ENCODE data around the gene SRBD1. TPM values are rescaled to one million over a fixed set of nuclear protein-coding genes. Genes with fewer than 3 reads are reported as not detected.

SRBD1 gene
- total RNA-seq, 1 experiment from 2014 or later: 19.8 TPM

- Histone ChIP-seq H3K4me3 (ENCODE audit: low read length) (no peak overlapping the region), H3K9me3 (ENCODE audit: low read length) (no peaks in the 10 kb centered on the region), H3F3A (ENCODE audit: low read length, unreplicated experiment) (no peaks in the 10 kb centered on the region), H3K9me2 (replicated peaks; ENCODE audit: low read length) (no peaks in the 10 kb centered on the region), H3K36me3 (ENCODE audit: low read depth, low read length) (no peaks in the 10 kb centered on the region), H3K4me1 (ENCODE audit: insufficient read depth, low read length) (peaks cover 7% of the 10 kb centered on the region), H3K9ac (ENCODE audit: low read length) (no peak overlapping the region), H3K27me3 (ENCODE audit: low read length) (no peaks in the 10 kb centered on the region), H4K20me1 (ENCODE audit: low read length) (no peaks in the 10 kb centered on the region), H3K79me2 (ENCODE audit: low read length) (no peaks in the 10 kb centered on the region), H3K4me2 (ENCODE audit: low read length) (no peak overlapping the region), H3K27ac (ENCODE audit: low read length) (no peak overlapping the region), H2AFZ (ENCODE audit: low read length) (no peak overlapping the region)
- ATAC-seq: no peak
- CTCF ChIA-PET: no interaction called here
- POLR2A ChIA-PET (ENCODE audit: unreplicated experiment): no interaction called here
- BruUV-seq (replicated peaks): no TSS peak
- TF ChIP-seq EZH2phosphoT487 (IDR thresholded peaks at IDR 0.05; ENCODE audit: borderline replicate concordance, low read length): no peak
- TF ChIP-seq EZH2 (IDR thresholded peaks at IDR 0.05; ENCODE audit: low read length, unreplicated experiment): no peak
- TF ChIP-seq CTCF (conservative IDR thresholded peaks at IDR 0.05; ENCODE audit: low read depth, low read length): no peak
- DNase-seq: no peak
- intact Hi-C loops (cut with micrococcal nuclease): no loop called here
These were observed 20.3 kb upstream of the SRBD1 start for GRCh38 chr2:45631319-45631718.

- H2AFZ ChIP-seq (ENCODE audit: low read length): no peak overlapping the region
- peaks cover 15% of the 10 kb centered on the region for H3K4me1 ChIP-seq (ENCODE audit: insufficient read depth, low read length)
- H3K9me2 ChIP-seq (replicated peaks; ENCODE audit: low read length): no peaks in the 10 kb centered on the region
- ATAC-seq: no peak
- no peaks in the 10 kb centered on the region for H3K27me3 ChIP-seq (ENCODE audit: low read length)
- CTCF ChIA-PET: no interaction called here
- BruUV-seq (replicated peaks): no TSS peak
- no peaks in the 10 kb centered on the region for H3K9me3 ChIP-seq (ENCODE audit: low read length)
- DNase-seq: no peak
- H3K27ac ChIP-seq (ENCODE audit: low read length): no peak overlapping the region
- H3K4me2 ChIP-seq (ENCODE audit: low read length): no peak overlapping the region
- TF ChIP-seq EZH2phosphoT487 (IDR thresholded peaks at IDR 0.05; ENCODE audit: borderline replicate concordance, low read length) (no peak), CTCF (conservative IDR thresholded peaks at IDR 0.05; ENCODE audit: low read depth, low read length) (no peak), EZH2 (IDR thresholded peaks at IDR 0.05; ENCODE audit: low read length, unreplicated experiment) (no peak)
- no peak overlapping the region for H3K4me3 ChIP-seq (ENCODE audit: low read length)
- no peak overlapping the region for H3K9ac ChIP-seq (ENCODE audit: low read length)
- no peaks in the 10 kb centered on the region for H3K36me3 ChIP-seq (ENCODE audit: low read depth, low read length)
- no peaks in the 10 kb centered on the region for H3F3A ChIP-seq (ENCODE audit: low read length, unreplicated experiment)
- intact Hi-C loops (cut with micrococcal nuclease): no loop called here
- H3K79me2 ChIP-seq (ENCODE audit: low read length): no peaks in the 10 kb centered on the region
- H4K20me1 ChIP-seq (ENCODE audit: low read length): no peaks in the 10 kb centered on the region
- POLR2A ChIA-PET (ENCODE audit: unreplicated experiment): no interaction called here
These were observed 18.9 kb upstream of the SRBD1 start for GRCh38 chr2:45629971-45630370.

- POLR2A ChIA-PET (ENCODE audit: unreplicated experiment): no interaction called here
- H3K27ac ChIP-seq (ENCODE audit: low read length): no peak overlapping the region
- intact Hi-C loops (cut with micrococcal nuclease): no loop called here
- H3K4me2 ChIP-seq (ENCODE audit: low read length): no peak overlapping the region
- peaks cover 15% of the 10 kb centered on the region for H3K4me1 ChIP-seq (ENCODE audit: insufficient read depth, low read length)
- H3K9me3 ChIP-seq (ENCODE audit: low read length): no peaks in the 10 kb centered on the region
- no peaks in the 10 kb centered on the region for H3K36me3 ChIP-seq (ENCODE audit: low read depth, low read length)
- H3K79me2 ChIP-seq (ENCODE audit: low read length): no peaks in the 10 kb centered on the region
- no peaks in the 10 kb centered on the region for H3K27me3 ChIP-seq (ENCODE audit: low read length)
- no peak for ATAC-seq
- no peak overlapping the region for H3K9ac ChIP-seq (ENCODE audit: low read length)
- H3F3A ChIP-seq (ENCODE audit: low read length, unreplicated experiment): no peaks in the 10 kb centered on the region
- no TSS peak for BruUV-seq (replicated peaks)
- TF ChIP-seq EZH2phosphoT487 (IDR thresholded peaks at IDR 0.05; ENCODE audit: borderline replicate concordance, low read length) (no peak), EZH2 (IDR thresholded peaks at IDR 0.05; ENCODE audit: low read length, unreplicated experiment) (no peak), CTCF (conservative IDR thresholded peaks at IDR 0.05; ENCODE audit: low read depth, low read length) (no peak)
- H2AFZ ChIP-seq (ENCODE audit: low read length): no peak overlapping the region
- no peak overlapping the region for H3K4me3 ChIP-seq (ENCODE audit: low read length)
- H4K20me1 ChIP-seq (ENCODE audit: low read length): no peaks in the 10 kb centered on the region
- DNase-seq: no peak
- CTCF ChIA-PET: no interaction called here
- no peaks in the 10 kb centered on the region for H3K9me2 ChIP-seq (replicated peaks; ENCODE audit: low read length)
These were observed 16.8 kb upstream of the SRBD1 start for GRCh38 chr2:45627911-45628310.

Data from PC-3 (cell line).